ENCODE data around the gene HTT-AS. TPM values are rescaled to one million over a fixed set of nuclear protein-coding genes. Genes with fewer than 3 reads are reported as not detected.

Gene HTT-AS
- total and polyA plus RNA-seq, 3 donors from 2014 or later = not detected

DNA sequence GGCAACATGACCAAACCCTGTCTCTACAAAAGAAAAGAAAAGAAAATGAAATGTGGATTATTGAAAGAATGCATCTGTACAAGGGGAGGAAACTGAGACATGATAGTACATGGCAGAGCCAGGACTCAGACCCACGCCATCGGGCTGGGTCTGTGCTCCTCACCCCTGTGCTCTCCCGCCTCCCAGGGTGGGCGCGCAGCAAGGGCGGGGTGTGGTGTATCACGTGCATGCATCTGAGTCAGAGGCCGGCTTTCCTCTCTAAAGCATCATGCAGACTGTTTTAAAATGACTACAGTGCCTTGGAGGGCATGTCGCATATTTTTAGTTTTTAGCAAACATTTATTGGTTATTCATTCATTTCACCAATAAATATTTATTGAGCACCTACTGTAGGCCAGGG, 47.8 kb downstream of the HTT-AS start:
- no peak for DNase-seq
- H3K36me3 ChIP-seq (ENCODE audit: low read depth, missing control alignments) = no peaks in the 10 kb centered on the region
- 92 to 95% methylated on average over 9 of the region's 9 CpGs for WGBS, 2 donors
- H3K4me3 ChIP-seq = no peak overlapping the region
- H3K9me3 ChIP-seq = no peaks in the 10 kb centered on the region
- H3K27ac ChIP-seq = no peak overlapping the region
- TF ChIP-seq, protein P1, sequence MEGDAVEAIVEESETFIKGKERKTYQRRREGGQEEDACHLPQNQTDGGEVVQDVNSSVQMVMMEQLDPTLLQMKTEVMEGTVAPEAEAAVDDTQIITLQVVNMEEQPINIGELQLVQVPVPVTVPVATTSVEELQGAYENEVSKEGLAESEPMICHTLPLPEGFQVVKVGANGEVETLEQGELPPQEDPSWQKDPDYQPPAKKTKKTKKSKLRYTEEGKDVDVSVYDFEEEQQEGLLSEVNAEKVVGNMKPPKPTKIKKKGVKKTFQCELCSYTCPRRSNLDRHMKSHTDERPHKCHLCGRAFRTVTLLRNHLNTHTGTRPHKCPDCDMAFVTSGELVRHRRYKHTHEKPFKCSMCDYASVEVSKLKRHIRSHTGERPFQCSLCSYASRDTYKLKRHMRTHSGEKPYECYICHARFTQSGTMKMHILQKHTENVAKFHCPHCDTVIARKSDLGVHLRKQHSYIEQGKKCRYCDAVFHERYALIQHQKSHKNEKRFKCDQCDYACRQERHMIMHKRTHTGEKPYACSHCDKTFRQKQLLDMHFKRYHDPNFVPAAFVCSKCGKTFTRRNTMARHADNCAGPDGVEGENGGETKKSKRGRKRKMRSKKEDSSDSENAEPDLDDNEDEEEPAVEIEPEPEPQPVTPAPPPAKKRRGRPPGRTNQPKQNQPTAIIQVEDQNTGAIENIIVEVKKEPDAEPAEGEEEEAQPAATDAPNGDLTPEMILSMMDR (IDR thresholded peaks at IDR 0.05) = no peak
- TF ChIP-seq POLR2A (IDR thresholded peaks at IDR 0.05) = no peak
- intact Hi-C loops (cut with DNase I; ENCODE audit: low total_unique reads) = no loop called here
- H3K27me3 ChIP-seq = no peaks in the 10 kb centered on the region
- no peaks in the 10 kb centered on the region for H3K4me1 ChIP-seq

DNA sequence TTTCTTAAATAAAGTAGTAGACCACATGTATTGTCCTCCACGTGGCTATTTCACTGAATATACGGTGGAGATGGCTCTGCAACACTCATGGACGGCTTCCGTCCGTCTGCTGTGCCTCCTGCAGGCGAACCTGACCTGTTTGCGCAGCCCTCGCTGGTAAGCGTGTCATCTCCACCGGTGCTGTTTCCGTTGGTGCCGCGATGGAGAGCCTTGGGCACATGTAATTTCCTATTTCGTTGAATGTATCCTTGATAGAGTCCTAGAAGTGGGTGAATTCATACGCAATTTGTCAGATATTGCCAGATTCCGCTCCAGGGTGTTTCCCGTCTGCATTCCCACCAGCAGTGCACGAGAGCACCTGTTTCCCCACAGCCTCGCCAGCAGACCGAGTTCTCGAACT, 48.5 kb downstream of the HTT-AS start:
- TF ChIP-seq, protein P1 (IDR thresholded peaks at IDR 0.05) = no peak
- TF ChIP-seq POLR2A (IDR thresholded peaks at IDR 0.05) = no peak
- DNase-seq = no peak
- Histone ChIP-seq H3K4me1 (no peaks in the 10 kb centered on the region), H3K27ac (no peak overlapping the region), H3K4me3 (no peak overlapping the region), H3K36me3 (ENCODE audit: low read depth, missing control alignments) (no peaks in the 10 kb centered on the region), H3K9me3 (no peaks in the 10 kb centered on the region), H3K27me3 (no peaks in the 10 kb centered on the region)
- 73 to 83% methylated on average over 21 of the region's 21 CpGs for WGBS, 2 donors
- intact Hi-C loops (cut with DNase I; ENCODE audit: low total_unique reads) = no loop called here

DNA sequence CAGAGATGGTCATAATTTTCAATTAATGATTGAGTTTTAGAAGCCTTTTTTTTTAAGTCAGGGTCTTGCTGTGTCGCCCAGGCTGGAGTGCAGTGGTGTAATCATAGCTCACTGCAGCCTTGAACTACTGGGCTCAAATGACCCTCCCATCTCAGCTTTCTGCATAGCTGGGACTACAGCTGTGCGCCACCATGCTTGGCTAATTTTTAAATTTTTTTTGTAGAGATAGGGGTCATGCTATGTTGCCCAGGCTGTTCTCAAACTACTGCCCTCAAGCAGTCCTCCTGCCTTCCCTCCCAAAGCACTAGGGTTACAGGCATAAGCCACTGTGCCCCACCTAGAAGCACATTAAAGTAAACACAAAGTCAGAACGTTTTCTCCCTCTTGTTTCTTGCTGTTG, 51.7 kb downstream of the HTT-AS start:
- intact Hi-C loops (cut with DNase I; ENCODE audit: low total_unique reads) = no loop called here

DNA sequence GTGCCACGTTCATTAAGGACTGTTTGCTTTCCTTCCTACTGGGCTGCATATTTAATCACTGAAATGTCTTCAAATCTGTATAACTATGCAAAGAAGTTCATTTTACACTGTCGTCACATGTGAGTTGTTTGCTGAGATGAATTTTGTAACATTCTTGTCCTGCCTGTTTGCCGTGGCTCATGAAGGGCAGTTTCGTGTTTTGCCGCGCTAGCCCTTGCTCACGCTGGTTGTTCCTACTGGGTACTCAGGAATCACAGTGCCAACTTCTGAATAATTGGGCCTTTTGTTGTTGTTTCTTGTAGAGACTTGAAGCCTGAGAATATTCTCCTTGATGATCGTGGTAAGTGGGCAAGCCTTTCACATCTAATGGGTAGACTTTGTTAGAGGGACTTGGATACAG, 52.2 kb downstream of the HTT-AS start:
- H3K4me3 ChIP-seq = no peak overlapping the region
- no peak overlapping the region for H3K27ac ChIP-seq
- H3K36me3 ChIP-seq (ENCODE audit: low read depth, missing control alignments) = no peaks in the 10 kb centered on the region
- TF ChIP-seq, protein P1 (IDR thresholded peaks at IDR 0.05) = no peak
- no peak for TF ChIP-seq POLR2A (IDR thresholded peaks at IDR 0.05)
- no peaks in the 10 kb centered on the region for H3K4me1 ChIP-seq
- H3K27me3 ChIP-seq = no peaks in the 10 kb centered on the region
- WGBS, 2 donors = 90 to 92% methylated on average over 8 of the region's 8 CpGs
- DNase-seq = no peak
- intact Hi-C loops (cut with DNase I; ENCODE audit: low total_unique reads) = no loop called here
- no peaks in the 10 kb centered on the region for H3K9me3 ChIP-seq

More for the DNA sequence above, 51.7 kb downstream of the HTT-AS start:
- H3K27ac ChIP-seq = no peak overlapping the region
- H3K4me1 ChIP-seq = no peaks in the 10 kb centered on the region
- no peaks in the 10 kb centered on the region for H3K27me3 ChIP-seq
- TF ChIP-seq, protein P1 (IDR thresholded peaks at IDR 0.05) = no peak
- TF ChIP-seq POLR2A (IDR thresholded peaks at IDR 0.05) = no peak
- no peak overlapping the region for H3K4me3 ChIP-seq
- no peak for DNase-seq
- no peaks in the 10 kb centered on the region for H3K9me3 ChIP-seq
- no peaks in the 10 kb centered on the region for H3K36me3 ChIP-seq (ENCODE audit: low read depth, missing control alignments)
- 72 to 86% methylated on average over 3 of the region's 3 CpGs for WGBS, 2 donors

DNA sequence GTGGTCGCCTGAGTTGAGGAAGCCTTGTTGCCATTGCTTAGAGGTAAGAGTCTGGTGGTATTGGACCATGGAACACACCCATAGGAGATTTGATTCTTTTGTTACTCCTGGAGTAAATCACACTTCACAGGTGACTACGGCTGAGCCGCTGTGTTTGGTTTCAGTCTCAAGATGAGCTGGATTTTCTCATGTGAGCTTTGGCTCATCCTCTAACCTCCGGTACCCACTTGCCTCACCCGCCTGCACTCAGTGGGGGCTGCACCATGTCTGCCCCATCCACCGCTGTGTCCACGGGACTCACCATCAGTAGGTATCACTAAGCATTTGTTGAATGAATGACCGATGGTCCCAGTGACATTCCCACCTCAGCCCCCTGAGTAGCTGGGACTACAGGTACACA, 52.7 kb downstream of the HTT-AS start:
- WGBS, 2 donors = 92 to 96% methylated on average over 8 of the region's 8 CpGs
- no peaks in the 10 kb centered on the region for H3K9me3 ChIP-seq
- H3K27me3 ChIP-seq = no peaks in the 10 kb centered on the region
- TF ChIP-seq POLR2A (IDR thresholded peaks at IDR 0.05) = no peak
- TF ChIP-seq, protein P1 (IDR thresholded peaks at IDR 0.05) = no peak
- no peaks in the 10 kb centered on the region for H3K4me1 ChIP-seq
- intact Hi-C loops (cut with DNase I; ENCODE audit: low total_unique reads) = no loop called here
- no peak overlapping the region for H3K27ac ChIP-seq
- no peaks in the 10 kb centered on the region for H3K36me3 ChIP-seq (ENCODE audit: low read depth, missing control alignments)
- no peak overlapping the region for H3K4me3 ChIP-seq
- no peak for DNase-seq
